Kidney (tissue), 14 donors: ENCODE results near the gene ETS2. TPM values are rescaled to one million over a fixed set of nuclear protein-coding genes. Genes with fewer than 3 reads are reported as not detected.

ENCODE experiments used
- DNase-seq, 5 donors: peaks; one replicate each; pipeline ENCODE4 v3.0.0-alpha.2; 2013 to 2020
- FAIRE-seq: peaks from 2 replicates; lab custom pipeline; 2012; peaks lifted over from hg19 to GRCh38; lab: Jason Lieb, UNC
- H3K27ac ChIP-seq, 2 donors: one replicate each; pipeline ENCODE4 v1.7.0; 2013; ENCODE audit warnings: low read depth in 2 of 2, low read length in 2 of 2, inconsistent platforms in 1 of 2
- H3K27me3 ChIP-seq: one replicate; pipeline ENCODE4 v1.7.1; 2013; ENCODE audit warnings: low read length, inconsistent platforms; ENCODE audit not compliant: control insufficient read depth, insufficient read depth
- H3K36me3 ChIP-seq, 3 donors: one replicate each; pipeline versions ENCODE4 v1.7.0 to v1.7.1; 2013; ENCODE audit warnings: low read length in 3 of 3, control low read depth in 1 of 3, inconsistent platforms in 1 of 3; ENCODE audit not compliant: insufficient read depth in 3 of 3, control insufficient read depth in 2 of 3
- H3K4me1 ChIP-seq, 3 donors: one replicate each; pipeline versions ENCODE4 v1.7.0 to v1.7.1; 2013; ENCODE audit warnings: low read length in 3 of 3, inconsistent platforms in 1 of 3, low read depth in 1 of 3; ENCODE audit not compliant: control insufficient read depth in 2 of 3, insufficient read depth in 2 of 3
- H3K4me3 ChIP-seq, 3 donors: one replicate each; pipeline versions ENCODE4 v1.7.0 to v1.8.1; 2013; ENCODE audit warnings: low read length in 3 of 3, control low read depth in 1 of 3, inconsistent platforms in 1 of 3
- H3K9ac ChIP-seq, 3 donors: one replicate each; pipeline versions ENCODE4 v1.7.0 to v1.7.1; 2013; ENCODE audit warnings: low read length in 3 of 3, control low read depth in 1 of 3, inconsistent platforms in 1 of 3
- H3K9me3 ChIP-seq, 3 donors: one replicate each; pipeline versions ENCODE4 v1.7.0 to v1.7.1; 2013; ENCODE audit warnings: low read length in 3 of 3, control low read depth in 1 of 3, inconsistent platforms in 1 of 3; ENCODE audit not compliant: control insufficient read depth in 2 of 3, insufficient read depth in 1 of 3
- intact Hi-C: fragments of 100-400 bp; cut with DNase I; formaldehyde crosslinking; loops from one replicate; pipeline ENCODE4 v1.11.1; 2022
- polyA plus RNA-seq: library from polyadenylated mRNA; stranded (reverse); fragments of 350-450 nt; fragmentation: Illumina TruSeq; extraction: RNeasy Lipid Tissue Mini Kit (QIAGEN cat#74804); gene quantifications from one replicate; pipeline ENCODE4 v1.2.3, GENCODE V29; 2014; ENCODE audit warnings: low read depth, low replicate concordance; ENCODE audit not compliant: insufficient read depth
- total RNA-seq: library from RNA; stranded (reverse); fragmentation: NEBNext Ultra II Directional; extraction: Animal tissue kit (Norgen Biotek cat#: 25700); gene quantifications from one replicate; pipeline ENCODE4 v1.2.1, GENCODE V29; 2021
- TF ChIP-seq, protein P1 (sequence below): IDR thresholded peaks from 3 replicates; pipeline ENCODE4 v1.5.1; 2012; ENCODE audit warnings: mild to moderate bottlenecking, moderate library complexity, borderline replicate concordance; ENCODE audit not compliant: insufficient read depth; ENCODE audit errors: extremely low read depth
- donor health status: control.
- donor health status: control.
- donor health status: control.
- donor health status: control.
- donor health status: control.
- donor health status: DM: yes; HTN: yes; CAD: no.
- donor health status: Normal renal cell carcinoma (clear cell type).

ETS2 gene
- total and polyA plus RNA-seq, 2 donors from 2014 or later = 43.1 to 178 TPM

GRCh38 chr21:38831526-38832467 lies 26.1 kb downstream of the ETS2 start:
- intact Hi-C loops = no loop called here
- H3K36me3 ChIP-seq = no peaks in the 10 kb centered on the region
- no peak overlapping the region for H3K4me3 ChIP-seq
- no peaks in the 10 kb centered on the region for H3K9me3 ChIP-seq
- peaks cover 0 to 10% (median 6%) of the 10 kb centered on the region in 3 donors for H3K4me1 ChIP-seq
- TF ChIP-seq, protein P1, sequence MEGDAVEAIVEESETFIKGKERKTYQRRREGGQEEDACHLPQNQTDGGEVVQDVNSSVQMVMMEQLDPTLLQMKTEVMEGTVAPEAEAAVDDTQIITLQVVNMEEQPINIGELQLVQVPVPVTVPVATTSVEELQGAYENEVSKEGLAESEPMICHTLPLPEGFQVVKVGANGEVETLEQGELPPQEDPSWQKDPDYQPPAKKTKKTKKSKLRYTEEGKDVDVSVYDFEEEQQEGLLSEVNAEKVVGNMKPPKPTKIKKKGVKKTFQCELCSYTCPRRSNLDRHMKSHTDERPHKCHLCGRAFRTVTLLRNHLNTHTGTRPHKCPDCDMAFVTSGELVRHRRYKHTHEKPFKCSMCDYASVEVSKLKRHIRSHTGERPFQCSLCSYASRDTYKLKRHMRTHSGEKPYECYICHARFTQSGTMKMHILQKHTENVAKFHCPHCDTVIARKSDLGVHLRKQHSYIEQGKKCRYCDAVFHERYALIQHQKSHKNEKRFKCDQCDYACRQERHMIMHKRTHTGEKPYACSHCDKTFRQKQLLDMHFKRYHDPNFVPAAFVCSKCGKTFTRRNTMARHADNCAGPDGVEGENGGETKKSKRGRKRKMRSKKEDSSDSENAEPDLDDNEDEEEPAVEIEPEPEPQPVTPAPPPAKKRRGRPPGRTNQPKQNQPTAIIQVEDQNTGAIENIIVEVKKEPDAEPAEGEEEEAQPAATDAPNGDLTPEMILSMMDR = no peak
- H3K9ac ChIP-seq = no peak overlapping the region
- DNase-seq = peak in 2 of 5 donors; percentile 69 to 76
- no peaks in the 10 kb centered on the region for H3K27me3 ChIP-seq
- peak overlapping the region; percentile 47 to 72 for H3K27ac ChIP-seq
- no peak for FAIRE-seq

- no peak for FAIRE-seq
- Histone ChIP-seq H3K36me3 (no peaks in the 10 kb centered on the region), H3K9me3 (no peaks in the 10 kb centered on the region), H3K4me1 (peaks cover 0 to 10% (median 6%) of the 10 kb centered on the region in 3 donors), H3K4me3 (no peak overlapping the region), H3K27ac (no peak overlapping the region), H3K9ac (no peak overlapping the region), H3K27me3 (no peaks in the 10 kb centered on the region)
- intact Hi-C loops = no loop called here
- TF ChIP-seq, protein P1 = no peak
- DNase-seq = no peak
Measured at GRCh38 chr21:38832664-38833063, 26.9 kb downstream of the ETS2 start.

- FAIRE-seq (no peak), DNase-seq (no peak)
- Histone ChIP-seq H3K4me1 (peaks cover 0 to 10% (median 6%) of the 10 kb centered on the region in 3 donors), H3K27ac (no peak overlapping the region), H3K36me3 (no peaks in the 10 kb centered on the region), H3K9ac (no peak overlapping the region), H3K4me3 (no peak overlapping the region), H3K9me3 (no peaks in the 10 kb centered on the region), H3K27me3 (no peaks in the 10 kb centered on the region)
- TF ChIP-seq, protein P1 = no peak
- intact Hi-C loops = no loop called here
Measured at GRCh38 chr21:38833117-38833516, 27.4 kb downstream of the ETS2 start.
